IPS-15b (cell line): ENCODE data around the gene GPATCH8.

Experiments used
- H3K27me3 ChIP-seq: one replicate; pipeline ENCODE4 v1.6.1; 2013; ENCODE audit warnings: low read length; ENCODE audit not compliant: control insufficient read depth, insufficient read depth
- H3K36me3 ChIP-seq: one replicate; pipeline ENCODE4 v1.6.1; 2013; ENCODE audit warnings: low read length; ENCODE audit not compliant: control insufficient read depth, insufficient read depth
- H3K4me1 ChIP-seq: one replicate; pipeline ENCODE4 v1.6.1; 2013; ENCODE audit warnings: mild to moderate bottlenecking, low read length; ENCODE audit not compliant: control insufficient read depth, insufficient read depth
- H3K4me3 ChIP-seq: one replicate; pipeline ENCODE4 v1.5.1; 2013; ENCODE audit warnings: low read depth, low read length
- H3K9ac ChIP-seq: one replicate; pipeline ENCODE4 v1.6.1; 2013; ENCODE audit warnings: low read depth, mild to moderate bottlenecking, low read length
- H3K9me3 ChIP-seq: one replicate; pipeline ENCODE4 v1.6.1; 2013; ENCODE audit warnings: mild to moderate bottlenecking, low read length; ENCODE audit not compliant: control insufficient read depth, insufficient read depth

GPATCH8 gene

DNA sequence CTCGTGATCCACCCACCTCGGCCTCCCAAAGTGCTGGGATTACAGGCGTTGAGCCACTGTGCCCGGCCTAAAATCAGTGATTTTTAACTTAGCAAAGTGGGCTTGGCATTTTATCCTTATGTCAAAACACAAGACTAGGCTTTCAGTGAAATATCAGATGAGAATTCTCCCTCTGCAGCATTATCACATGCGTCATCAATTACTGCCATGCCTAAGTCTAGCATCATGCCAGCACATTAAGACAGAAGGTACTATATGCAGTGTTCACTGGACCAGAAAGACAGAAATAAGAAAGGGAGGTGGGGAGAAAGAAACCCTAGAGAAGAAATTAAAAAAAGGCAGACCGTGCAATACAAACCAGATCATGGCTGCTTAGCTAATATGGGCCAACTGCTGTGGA is 29.8 kb downstream of the GPATCH8 start:
- H3K4me1 ChIP-seq = no peaks in the 10 kb centered on the region
- no peaks in the 10 kb centered on the region for H3K9me3 ChIP-seq
- H3K9ac ChIP-seq = no peak overlapping the region
- H3K4me3 ChIP-seq = no peak overlapping the region
- no peaks in the 10 kb centered on the region for H3K27me3 ChIP-seq
- H3K36me3 ChIP-seq = no peaks in the 10 kb centered on the region

DNA sequence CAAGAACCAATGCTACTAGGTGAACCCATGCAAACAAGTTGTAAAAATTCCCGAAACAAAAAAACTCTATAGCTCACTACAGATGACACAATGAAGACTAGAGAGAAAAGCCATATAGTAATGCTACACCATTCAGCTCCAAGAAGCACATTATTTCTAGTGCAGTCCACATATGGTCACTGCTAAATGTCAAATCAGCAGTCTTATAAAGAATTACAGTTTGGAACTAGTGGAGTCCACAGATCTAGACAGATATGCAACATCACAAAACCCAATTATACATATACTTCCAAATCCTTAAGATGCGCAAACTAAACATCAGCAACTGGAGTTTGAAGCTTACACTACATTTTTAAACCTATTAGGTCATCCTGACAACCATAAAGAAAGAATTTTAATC is 33.5 kb downstream of the GPATCH8 start:
- no peaks in the 10 kb centered on the region for H3K4me1 ChIP-seq
- H3K36me3 ChIP-seq = no peaks in the 10 kb centered on the region
- no peak overlapping the region for H3K9ac ChIP-seq
- H3K27me3 ChIP-seq = no peaks in the 10 kb centered on the region
- no peaks in the 10 kb centered on the region for H3K9me3 ChIP-seq
- no peak overlapping the region for H3K4me3 ChIP-seq

DNA sequence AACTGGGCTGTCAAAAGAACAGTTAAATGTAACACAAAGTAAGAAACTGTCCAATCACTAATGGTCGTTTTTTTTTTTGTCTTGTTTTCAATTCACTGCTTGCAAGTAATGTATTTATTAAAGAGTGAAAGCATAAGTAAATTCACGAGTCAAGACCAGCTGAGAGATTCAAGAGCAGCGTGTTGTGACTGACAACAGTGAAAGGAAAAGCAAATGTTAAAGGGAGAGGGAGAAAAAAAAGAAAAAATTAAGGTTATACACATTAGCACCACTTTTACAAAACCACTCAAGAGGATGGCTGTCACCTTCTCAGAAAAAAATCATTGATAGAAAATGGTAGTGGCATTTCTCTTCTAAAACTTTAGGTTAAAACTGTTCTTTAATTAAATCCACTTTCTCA is 36.1 kb downstream of the GPATCH8 start:
- Histone ChIP-seq H3K4me1 (no peaks in the 10 kb centered on the region), H3K4me3 (no peak overlapping the region), H3K9me3 (no peaks in the 10 kb centered on the region), H3K36me3 (no peaks in the 10 kb centered on the region), H3K27me3 (no peaks in the 10 kb centered on the region), H3K9ac (no peak overlapping the region)

DNA sequence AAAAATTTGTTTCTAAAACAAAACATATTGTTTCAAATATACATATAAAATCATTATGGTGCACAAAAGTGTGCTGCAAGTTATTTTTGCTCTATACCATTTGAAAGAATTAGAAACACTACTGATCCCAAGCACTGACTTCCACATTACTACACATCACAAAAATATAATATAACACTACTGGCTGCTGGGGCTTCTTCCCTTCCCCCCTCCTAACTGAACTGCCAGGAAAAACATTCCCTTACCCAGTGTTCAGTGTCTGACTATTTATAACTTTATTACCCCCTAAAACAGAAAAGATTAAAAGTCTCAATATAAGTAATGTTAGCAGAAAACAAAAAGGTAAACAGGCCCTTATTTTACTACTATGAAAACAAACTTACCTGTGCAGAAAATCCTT is 36.9 kb downstream of the GPATCH8 start:
- Histone ChIP-seq H3K36me3 (no peaks in the 10 kb centered on the region), H3K4me1 (no peaks in the 10 kb centered on the region), H3K9ac (no peak overlapping the region), H3K9me3 (no peaks in the 10 kb centered on the region), H3K27me3 (no peaks in the 10 kb centered on the region), H3K4me3 (no peak overlapping the region)

DNA sequence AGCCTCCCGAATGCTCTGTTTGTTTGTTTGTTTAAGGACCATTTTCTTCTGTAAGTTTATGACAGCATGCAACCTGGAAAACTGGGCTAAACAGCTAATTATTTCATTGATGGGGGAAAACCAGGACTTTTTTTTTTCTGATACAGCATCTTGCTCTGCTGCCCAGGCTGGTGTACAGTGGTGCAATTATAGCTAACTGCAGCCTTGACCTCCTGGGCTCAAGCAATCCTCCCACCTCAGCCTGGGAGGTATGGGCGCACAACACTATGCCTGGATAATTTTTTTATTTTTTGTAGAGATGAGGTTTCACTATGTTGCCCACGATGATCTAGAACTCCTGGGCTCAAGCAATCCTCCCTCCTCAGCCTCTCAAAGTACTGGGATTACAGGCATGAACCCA is 37.3 kb downstream of the GPATCH8 start:
- H3K27me3 ChIP-seq = no peaks in the 10 kb centered on the region
- H3K36me3 ChIP-seq = no peaks in the 10 kb centered on the region
- H3K4me3 ChIP-seq = no peak overlapping the region
- no peaks in the 10 kb centered on the region for H3K9me3 ChIP-seq
- no peaks in the 10 kb centered on the region for H3K4me1 ChIP-seq
- H3K9ac ChIP-seq = no peak overlapping the region

DNA sequence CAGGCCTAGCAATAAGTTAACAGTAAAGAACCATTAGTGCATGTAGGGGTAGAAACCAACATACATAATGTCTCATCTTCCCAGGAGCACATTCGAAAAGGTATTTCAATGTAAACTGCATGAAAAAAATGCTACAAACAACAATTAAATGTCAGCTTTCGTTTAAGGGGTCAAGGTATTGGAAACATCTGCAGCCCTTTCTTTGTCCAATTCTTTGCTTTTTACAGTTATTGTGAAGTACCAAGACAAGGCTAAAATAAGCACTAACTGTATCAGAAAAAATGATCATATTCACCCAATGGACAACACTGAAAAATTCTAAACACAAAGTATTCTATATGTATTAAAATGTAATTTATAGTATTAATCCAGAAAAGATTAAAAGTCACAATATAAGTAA is 37.9 kb downstream of the GPATCH8 start:
- Histone ChIP-seq H3K27me3 (no peaks in the 10 kb centered on the region), H3K4me3 (no peak overlapping the region), H3K36me3 (no peaks in the 10 kb centered on the region), H3K9ac (no peak overlapping the region), H3K4me1 (no peaks in the 10 kb centered on the region), H3K9me3 (no peaks in the 10 kb centered on the region)

DNA sequence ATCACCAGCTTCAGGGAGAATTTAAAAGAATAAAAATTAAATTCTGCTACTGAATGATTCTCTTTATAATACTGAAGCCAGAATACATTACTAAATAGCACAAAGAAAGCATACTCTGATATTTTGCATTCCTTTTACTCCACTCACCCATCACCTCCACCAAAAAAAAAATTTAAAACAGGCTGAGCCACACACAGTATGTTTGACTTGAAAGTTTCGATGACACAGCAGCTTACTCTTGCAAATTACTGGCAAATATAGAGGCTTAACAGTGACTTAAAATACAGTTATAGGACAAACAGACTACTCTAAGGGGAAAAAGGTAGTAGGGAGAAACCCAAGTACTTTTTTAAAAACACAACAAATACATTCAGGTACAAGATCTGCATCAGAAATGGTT is 39.2 kb downstream of the GPATCH8 start:
- no peaks in the 10 kb centered on the region for H3K4me1 ChIP-seq
- no peaks in the 10 kb centered on the region for H3K36me3 ChIP-seq
- H3K27me3 ChIP-seq = no peaks in the 10 kb centered on the region
- H3K9me3 ChIP-seq = no peaks in the 10 kb centered on the region
- H3K9ac ChIP-seq = no peak overlapping the region
- H3K4me3 ChIP-seq = no peak overlapping the region

DNA sequence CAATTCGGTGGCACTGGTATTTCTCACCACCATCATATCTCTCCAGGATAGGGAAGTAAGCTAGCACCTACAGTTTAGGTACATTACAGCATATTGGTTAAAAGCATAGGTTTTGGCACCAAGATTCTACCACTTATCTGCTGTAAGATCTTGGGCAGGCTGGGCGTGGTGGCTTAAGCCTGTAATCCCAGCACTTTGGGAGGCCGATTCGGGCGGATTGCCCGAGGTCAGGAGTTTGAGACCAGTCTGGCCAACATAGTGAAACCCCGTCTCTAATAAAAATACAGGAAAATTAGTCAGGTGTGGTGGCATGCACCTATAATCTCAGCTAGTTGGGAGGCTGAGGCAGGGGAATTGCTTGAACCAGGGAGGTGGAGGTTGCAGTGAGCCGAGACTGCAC is 51.4 kb downstream of the GPATCH8 start:
- Histone ChIP-seq H3K36me3 (no peaks in the 10 kb centered on the region), H3K9me3 (no peaks in the 10 kb centered on the region), H3K27me3 (no peaks in the 10 kb centered on the region), H3K9ac (no peak overlapping the region), H3K4me3 (no peak overlapping the region), H3K4me1 (no peaks in the 10 kb centered on the region)

DNA sequence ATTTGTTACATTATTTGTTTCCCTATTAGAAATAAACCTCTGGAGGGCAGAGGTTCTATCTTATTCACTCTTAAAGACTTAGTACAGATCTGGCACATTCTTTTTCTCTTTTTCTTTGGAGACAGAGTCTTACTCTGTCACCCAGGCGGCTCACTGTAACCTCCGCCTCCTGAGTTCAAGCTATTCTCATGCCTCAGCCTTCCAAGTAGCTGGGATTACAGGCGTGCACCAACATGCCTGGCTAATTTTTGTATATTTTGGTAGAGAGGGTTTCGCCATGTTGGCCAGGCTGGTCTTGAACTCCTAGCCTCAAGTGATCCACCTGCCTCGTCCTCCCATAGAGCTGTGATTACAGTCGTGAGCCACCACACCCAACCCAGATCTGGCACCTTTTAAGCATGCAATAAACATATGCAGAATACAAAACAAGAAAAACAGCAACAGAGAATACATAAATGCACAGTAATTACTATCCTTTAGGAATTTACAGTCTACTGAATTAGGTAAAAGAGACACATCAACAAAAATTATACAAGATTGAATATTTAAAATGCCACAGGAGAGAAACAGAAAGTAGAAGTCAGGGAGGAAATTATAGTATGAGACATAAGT is 52.1 kb downstream of the GPATCH8 start:
- Histone ChIP-seq H3K4me1 (no peaks in the 10 kb centered on the region), H3K9ac (no peak overlapping the region), H3K36me3 (no peaks in the 10 kb centered on the region), H3K27me3 (no peaks in the 10 kb centered on the region), H3K4me3 (no peak overlapping the region), H3K9me3 (no peaks in the 10 kb centered on the region)

DNA sequence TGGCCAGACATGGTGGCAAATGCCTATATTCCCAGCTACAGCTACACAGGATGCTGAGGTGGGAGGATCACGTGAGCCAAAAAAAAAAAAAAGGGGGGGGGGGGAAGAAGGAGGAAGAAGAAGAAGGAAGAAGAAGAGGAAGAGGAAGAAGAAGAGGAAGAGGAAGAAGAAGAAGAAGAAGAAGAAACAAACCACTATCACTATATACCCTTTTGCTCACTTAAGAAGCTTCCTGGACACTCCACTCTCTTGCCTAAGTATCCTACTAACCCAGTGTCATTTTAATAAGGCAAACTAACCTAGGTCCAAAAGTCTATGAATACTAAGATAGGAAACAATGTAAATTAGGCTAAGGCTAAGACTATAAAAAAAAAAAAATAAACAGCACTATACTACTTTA is 54.8 kb downstream of the GPATCH8 start:
- Histone ChIP-seq H3K4me3 (no peak overlapping the region), H3K9ac (no peak overlapping the region), H3K4me1 (no peaks in the 10 kb centered on the region), H3K36me3 (no peaks in the 10 kb centered on the region), H3K27me3 (no peaks in the 10 kb centered on the region), H3K9me3 (no peaks in the 10 kb centered on the region)

DNA sequence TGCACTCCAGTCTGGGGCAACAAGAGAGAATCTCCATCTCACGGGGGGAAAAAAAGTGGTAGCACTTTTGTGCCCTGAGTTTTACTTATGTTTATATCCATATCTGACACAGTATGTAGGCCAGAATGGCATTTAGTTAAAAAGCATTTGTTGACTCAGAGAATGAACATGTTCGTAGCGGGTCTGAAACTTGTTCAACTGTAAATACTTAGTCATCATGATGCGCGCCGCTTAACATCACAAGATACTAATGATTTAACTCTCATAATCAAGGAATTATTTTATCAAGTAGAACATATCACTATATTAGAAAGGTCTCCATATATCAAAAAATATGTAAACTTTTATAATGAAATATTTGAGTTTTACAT is 58.5 kb downstream of the GPATCH8 start:
- no peaks in the 10 kb centered on the region for H3K9me3 ChIP-seq
- no peaks in the 10 kb centered on the region for H3K36me3 ChIP-seq
- H3K9ac ChIP-seq = no peak overlapping the region
- no peaks in the 10 kb centered on the region for H3K27me3 ChIP-seq
- H3K4me3 ChIP-seq = no peak overlapping the region
- no peaks in the 10 kb centered on the region for H3K4me1 ChIP-seq

DNA sequence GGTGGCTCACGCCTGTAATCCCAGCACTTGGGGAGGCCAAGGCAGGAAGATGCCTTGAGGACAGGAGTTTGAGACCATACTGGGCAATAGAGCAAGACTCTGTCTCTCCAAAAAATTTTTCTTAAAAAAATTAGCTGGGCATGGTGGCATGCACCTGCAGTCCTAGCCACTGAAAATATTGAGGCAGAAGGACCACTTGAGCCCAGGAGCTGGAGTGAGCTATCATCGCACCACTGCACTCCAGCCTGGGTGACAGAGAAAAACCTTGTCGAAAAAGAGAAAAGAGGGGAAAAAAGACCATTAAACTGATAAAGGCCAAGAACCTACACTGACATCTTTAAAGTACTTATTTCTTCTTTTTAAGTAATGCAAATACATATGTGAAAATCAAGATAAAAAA is 60.4 kb downstream of the GPATCH8 start:
- Histone ChIP-seq H3K9me3 (no peaks in the 10 kb centered on the region), H3K4me1 (peaks cover 4% of the 10 kb centered on the region), H3K9ac (no peak overlapping the region), H3K27me3 (no peaks in the 10 kb centered on the region), H3K36me3 (no peaks in the 10 kb centered on the region), H3K4me3 (no peak overlapping the region)

DNA sequence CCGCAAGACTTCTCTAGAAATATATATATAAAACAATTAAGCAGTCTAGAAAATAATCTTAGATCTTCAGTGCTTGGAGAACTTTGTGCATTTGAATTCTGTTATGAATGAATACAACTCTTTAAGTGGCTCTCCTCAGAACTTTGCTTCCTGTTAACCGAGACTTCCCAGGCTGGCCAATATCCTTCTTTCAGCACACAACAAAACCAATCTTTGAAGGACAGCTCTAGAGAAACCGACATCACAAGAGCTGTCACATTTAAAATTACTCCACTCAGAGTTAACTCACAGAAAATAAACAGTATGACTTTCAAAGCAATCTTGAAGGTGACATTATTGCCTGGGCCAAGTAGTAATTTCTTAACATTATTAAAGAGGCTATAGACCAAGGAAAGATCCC is 64.0 kb downstream of the GPATCH8 start:
- Histone ChIP-seq H3K36me3 (no peaks in the 10 kb centered on the region), H3K4me1 (peaks cover 4% of the 10 kb centered on the region), H3K27me3 (no peaks in the 10 kb centered on the region), H3K4me3 (no peak overlapping the region), H3K9me3 (no peaks in the 10 kb centered on the region), H3K9ac (no peak overlapping the region)
